ENCODE data around the gene ESM1. TPM values are rescaled to one million over a fixed set of nuclear protein-coding genes. Genes with fewer than 3 reads are reported as not detected.

The ESM1 gene
- total and polyA plus RNA-seq, 2 experiments from 2014 or later = 1.5 to 2.2 TPM

GRCh38 chr5:54947187-54947586, 38.2 kb downstream of the ESM1 start:
- WGBS (ENCODE audit: low lambda C conversion rate, missing lambda C conversion rate) = 94% methylated on average over 1 of the region's 1 CpG
- Histone ChIP-seq H3K79me2 (no peaks in the 10 kb centered on the region), H2AFZ (no peak overlapping the region), H3K9me2 (replicated peaks; ENCODE audit: insufficient read depth) (no peaks in the 10 kb centered on the region), H3K9me3 (ENCODE audit: low read depth) (no peaks in the 10 kb centered on the region), H3K4me1 (ENCODE audit: insufficient read depth) (no peaks in the 10 kb centered on the region), H3K4me3 (no peak overlapping the region), H3K4me2 (no peak overlapping the region), H3K27me3 (no peaks in the 10 kb centered on the region), H3K27ac (no peak overlapping the region), H4K20me1 (ENCODE audit: insufficient read depth, poor library complexity, severe bottlenecking) (no peaks in the 10 kb centered on the region), H3K36me3 (replicated peaks; ENCODE audit: insufficient read depth, low read depth) (no peaks in the 10 kb centered on the region)
- DNase-seq (ENCODE audit: low spot score) = no peak
- TF ChIP-seq EZH2phosphoT487 (IDR thresholded peaks at IDR 0.05; ENCODE audit: low read depth, severe bottlenecking, unreplicated experiment) (no peak), EZH2 (IDR thresholded peaks at IDR 0.05; ENCODE audit: borderline replicate concordance) (no peak), CTCF (IDR thresholded peaks at IDR 0.05; ENCODE audit: poor library complexity) (no peak)

- Histone ChIP-seq H3K79me2 (no peaks in the 10 kb centered on the region), H3K4me2 (no peak overlapping the region), H3K36me3 (replicated peaks; ENCODE audit: insufficient read depth, low read depth) (no peaks in the 10 kb centered on the region), H4K20me1 (ENCODE audit: insufficient read depth, poor library complexity, severe bottlenecking) (no peaks in the 10 kb centered on the region), H3K4me1 (ENCODE audit: insufficient read depth) (no peaks in the 10 kb centered on the region), H2AFZ (no peak overlapping the region), H3K9me2 (replicated peaks; ENCODE audit: insufficient read depth) (no peaks in the 10 kb centered on the region), H3K27me3 (no peaks in the 10 kb centered on the region), H3K27ac (no peak overlapping the region), H3K9me3 (ENCODE audit: low read depth) (no peaks in the 10 kb centered on the region), H3K4me3 (no peak overlapping the region)
- no peak for TF ChIP-seq CTCF (IDR thresholded peaks at IDR 0.05; ENCODE audit: poor library complexity)
- no peak for TF ChIP-seq EZH2phosphoT487 (IDR thresholded peaks at IDR 0.05; ENCODE audit: low read depth, severe bottlenecking, unreplicated experiment)
- TF ChIP-seq EZH2 (IDR thresholded peaks at IDR 0.05; ENCODE audit: borderline replicate concordance) = no peak
- 60% methylated on average over 3 of the region's 3 CpGs for WGBS (ENCODE audit: low lambda C conversion rate, missing lambda C conversion rate)
- DNase-seq (ENCODE audit: low spot score) = no peak
Measured at GRCh38 chr5:54946306-54946819, 39.0 kb downstream of the ESM1 start.

- Histone ChIP-seq H3K9me3 (ENCODE audit: low read depth) (no peaks in the 10 kb centered on the region), H3K79me2 (no peaks in the 10 kb centered on the region), H3K9me2 (replicated peaks; ENCODE audit: insufficient read depth) (no peaks in the 10 kb centered on the region), H3K27ac (no peak overlapping the region), H3K4me3 (no peak overlapping the region), H3K4me1 (ENCODE audit: insufficient read depth) (no peaks in the 10 kb centered on the region), H3K4me2 (no peak overlapping the region), H3K36me3 (replicated peaks; ENCODE audit: insufficient read depth, low read depth) (no peaks in the 10 kb centered on the region), H3K27me3 (no peaks in the 10 kb centered on the region), H4K20me1 (ENCODE audit: insufficient read depth, poor library complexity, severe bottlenecking) (no peaks in the 10 kb centered on the region), H2AFZ (no peak overlapping the region)
- TF ChIP-seq EZH2phosphoT487 (IDR thresholded peaks at IDR 0.05; ENCODE audit: low read depth, severe bottlenecking, unreplicated experiment) = no peak
- peak; percentile 62 for TF ChIP-seq CTCF (IDR thresholded peaks at IDR 0.05; ENCODE audit: poor library complexity)
- 82% methylated on average over 7 of the region's 7 CpGs for WGBS (ENCODE audit: low lambda C conversion rate, missing lambda C conversion rate)
- peak; percentile 27 for DNase-seq (ENCODE audit: low spot score)
Measured at GRCh38 chr5:54944364-54944763, 41.0 kb downstream of the ESM1 start.
